Right lobe of liver (tissue), 6 donors: ENCODE results near the gene ALG12. TPM values are rescaled to one million over a fixed set of nuclear protein-coding genes. Genes with fewer than 3 reads are reported as not detected.
A peak's percentile ranks its signal among the peaks of the same experiment; 100 is the strongest.

Source experiments
- ATAC-seq, 4 donors: fragments of 200-7000 bp; cut with Tn5 transposase; one replicate each; pipeline ENCODE4 v1.9.1; 2020; ENCODE audit warnings: mild to moderate bottlenecking in 4 of 4, moderate library complexity in 4 of 4
- DNase-seq, 3 donors: peaks; one replicate each; pipeline ENCODE4 v3.0.0-alpha.2; 2020
- H3K27ac ChIP-seq, 3 donors: fragments of 200-600 bp; one replicate each; pipeline ENCODE4 v1.8.0; 2022
- H3K27me3 ChIP-seq, 2 donors: fragments of 200-600 bp; one replicate each; pipeline ENCODE4 v1.8.0; 2022
- H3K36me3 ChIP-seq, 4 donors: fragments of 200-600 bp; sonication (generic) in 1 of 4; one replicate each; pipeline versions ENCODE4 v1.5.1 to v1.8.0; 2017 to 2022; ENCODE audit warnings: control low read depth in 1 of 4
- H3K4me1 ChIP-seq, 4 donors: fragments of 200-600 bp; sonication (generic) in 1 of 4; one replicate each; pipeline versions ENCODE4 v1.5.1 to v1.8.0; 2017 to 2022; ENCODE audit warnings: control low read depth in 1 of 4
- H3K4me3 ChIP-seq, 3 donors: fragments of 200-600 bp; one replicate each; pipeline ENCODE4 v1.8.0; 2022
- H3K9me3 ChIP-seq, 4 donors: fragments of 200-600 bp; sonication (generic) in 1 of 4; one replicate each; pipeline versions ENCODE4 v1.5.1 to v1.8.0; 2017 to 2022; ENCODE audit warnings: control low read depth in 1 of 4
- CTCF ChIP-seq, 4 donors: fragments of 200-600 bp in 3 of 4; fragments of 450-650 bp in 1 of 4; IDR thresholded peaks; one replicate each; pipeline versions ENCODE4 v1.5.1 to v1.8.0; 2016 to 2022; ENCODE audit warnings: antibody characterized with exemption in 4 of 4, mild to moderate bottlenecking in 2 of 4
- POLR2A ChIP-seq: fragments of 450-650 bp; IDR thresholded peaks from one replicate; pipeline ENCODE4 v1.6.1; 2017; ENCODE audit warnings: antibody characterized with exemption, mild to moderate bottlenecking
- WGBS: methylation state at CpG from one replicate; pipeline ENCODE4 v1.1.6; 2018; ENCODE audit warnings: low coverage, low lambda C conversion rate; ENCODE audit not compliant: insufficient coverage; ENCODE audit errors: missing lambda C conversion rate; 5-methylcytosine and 5-hydroxymethylcytosine counted together
- intact Hi-C, 2 donors: fragments of 100-400 bp; cut with DNase I; formaldehyde crosslinking; loops; one replicate each; pipeline versions ENCODE4 v1.11.2 to v1.14.1; 2022
- total RNA-seq, 6 experiments: library from RNA; depleted of rRNA in 2 of 6; stranded (reverse); fragments of >200 nt in 2 of 6; fragmentation: NEBNext Ultra II Directional in 3 of 6; extraction: Animal tissue kit (Norgen Biotek cat#: 25700) in 3 of 6; gene quantifications; one replicate each; pipeline versions ENCODE4 v1.1.0 to v1.2.4, GENCODE V29; 2016 to 2023
- donor health status: DM: no; HTN: yes; CAD: no.
- donor health status: DM: no; HTN: no; CAD: no.
- donor health status: DM: no; HTN: no; CAD: no.
- donor health status: DM: no; HTN: yes; CAD: no.
- donor health status: DM: no; HTN: yes; CAD: no.

ALG12 gene
- total RNA-seq, 6 experiments from 2014 or later = 15.1 to 19.0 (median 16.6) TPM

- WGBS = 92% methylated on average over 4 of the region's 17 CpGs
- no peak for ATAC-seq
Observed at GRCh38 chr22:49865156-49865555, 53.1 kb downstream of the ALG12 start.

GRCh38 chr22:49863931-49864330, 54.3 kb downstream of the ALG12 start:
- TF ChIP-seq POLR2A = no peak
- no peak for TF ChIP-seq CTCF (IDR thresholded peaks at IDR 0.05)
- intact Hi-C loops = no loop called here
- H3K9me3 ChIP-seq = peaks cover 0 to 4% (median 0%) of the 10 kb centered on the region in 4 donors
- no peaks in the 10 kb centered on the region for H3K36me3 ChIP-seq
- ATAC-seq = no peak
- H3K27me3 ChIP-seq = no peaks in the 10 kb centered on the region
- peaks cover 0 to 7% (median under 1%) of the 10 kb centered on the region in 4 donors for H3K4me1 ChIP-seq
- DNase-seq = no peak
- H3K27ac ChIP-seq = no peak overlapping the region
- no peak overlapping the region for H3K4me3 ChIP-seq
- 68% methylated on average over 3 of the region's 7 CpGs for WGBS

More at GRCh38 chr22:49865156-49865555, 53.1 kb downstream of the ALG12 start:
- no peak for TF ChIP-seq CTCF (IDR thresholded peaks at IDR 0.05)
- TF ChIP-seq POLR2A = no peak
- peaks cover 0 to 4% (median 0%) of the 10 kb centered on the region in 4 donors for H3K9me3 ChIP-seq
- no peaks in the 10 kb centered on the region for H3K27me3 ChIP-seq
- H3K36me3 ChIP-seq = no peaks in the 10 kb centered on the region
- DNase-seq = no peak
- no peak overlapping the region for H3K27ac ChIP-seq
- H3K4me3 ChIP-seq = no peak overlapping the region
- H3K4me1 ChIP-seq = peaks cover 0 to 7% (median under 1%) of the 10 kb centered on the region in 4 donors
- intact Hi-C loops = no loop called here

- intact Hi-C loops = no loop called here
- peaks cover 0 to 4% (median under 1%) of the 10 kb centered on the region in 4 donors for H3K4me1 ChIP-seq
- no peak overlapping the region for H3K27ac ChIP-seq
- TF ChIP-seq CTCF (IDR thresholded peaks at IDR 0.05) = no peak
- TF ChIP-seq POLR2A = no peak
- WGBS = 79% methylated on average over 4 of the region's 5 CpGs
- peaks cover 0 to 4% (median 0%) of the 10 kb centered on the region in 4 donors for H3K9me3 ChIP-seq
- no peak for DNase-seq
- H3K36me3 ChIP-seq = no peaks in the 10 kb centered on the region
- H3K27me3 ChIP-seq = no peaks in the 10 kb centered on the region
- peak in 1 of 4 donors; percentile 22 for ATAC-seq
- H3K4me3 ChIP-seq = no peak overlapping the region
Observed at GRCh38 chr22:49862496-49862776, 55.8 kb downstream of the ALG12 start.

- H3K36me3 ChIP-seq = no peaks in the 10 kb centered on the region
- H3K27me3 ChIP-seq = no peaks in the 10 kb centered on the region
- ATAC-seq (no peak), DNase-seq (no peak)
- peaks cover 0 to 4% (median 0%) of the 10 kb centered on the region in 4 donors for H3K9me3 ChIP-seq
- no peak for TF ChIP-seq CTCF (IDR thresholded peaks at IDR 0.05)
- TF ChIP-seq POLR2A = no peak
- no peak overlapping the region for H3K4me3 ChIP-seq
- intact Hi-C loops = no loop called here
- H3K4me1 ChIP-seq = no peaks in the 10 kb centered on the region
- H3K27ac ChIP-seq = no peak overlapping the region
- WGBS = 88% methylated on average over 18 of the region's 29 CpGs
Observed at GRCh38 chr22:49861642-49862495, 56.4 kb downstream of the ALG12 start.
